GM18951 (cell line): Measurements from ENCODE around the gene NCK2.
A peak's percentile ranks its signal among the peaks of the same experiment; 100 is the strongest.

ENCODE experiments used
- POLR2A ChIP-seq: IDR thresholded peaks from 4 replicates; pipeline ENCODE4 v1.6.1; 2011; ENCODE audit warnings: mild to moderate bottlenecking; ENCODE audit not compliant: insufficient read length, insufficient read depth; ENCODE audit errors: extremely low read depth
- in situ Hi-C: fragments of 300-500 bp; cut with MboI; formaldehyde crosslinking; loops from one replicate; pipeline ENCODE4 v1.12.0; 2022; ENCODE audit warnings: low sequenced_read_pairs, mixed read lengths, inconsistent platforms; ENCODE audit not compliant: unreplicated experiment

The NCK2 gene

GRCh38 chr2:105741174-105741573, 3.5 kb upstream of the NCK2 start:
- no peak for TF ChIP-seq POLR2A
- in situ Hi-C loops: no loop called here

- in situ Hi-C loops: no loop called here
- no peak for TF ChIP-seq POLR2A
Measured at GRCh38 chr2:105741617-105742016, 3.1 kb upstream of the NCK2 start.

- in situ Hi-C loops: no loop called here
- peak; percentile 58 for TF ChIP-seq POLR2A
Measured at GRCh38 chr2:105744091-105744908, 412 bp upstream of the NCK2 start.

- no peak for TF ChIP-seq POLR2A
- in situ Hi-C loops: no loop called here
Measured at GRCh38 chr2:105746177-105747080, 1.7 kb downstream of the NCK2 start.

- TF ChIP-seq POLR2A: no peak
- in situ Hi-C loops: no loop called here
Measured at GRCh38 chr2:105747254-105747894, 2.7 kb downstream of the NCK2 start.

GRCh38 chr2:105747991-105748390, 3.3 kb downstream of the NCK2 start:
- no peak for TF ChIP-seq POLR2A
- in situ Hi-C loops: no loop called here

GRCh38 chr2:105748566-105748965, 3.9 kb downstream of the NCK2 start:
- TF ChIP-seq POLR2A: no peak
- in situ Hi-C loops: no loop called here

- in situ Hi-C loops: no loop called here
- TF ChIP-seq POLR2A: no peak
Measured at GRCh38 chr2:105749583-105750400, 5.1 kb downstream of the NCK2 start.

- in situ Hi-C loops: no loop called here
- TF ChIP-seq POLR2A: no peak
Measured at GRCh38 chr2:105750735-105751134, 6.0 kb downstream of the NCK2 start.

- in situ Hi-C loops: no loop called here
- no peak for TF ChIP-seq POLR2A
Measured at GRCh38 chr2:105751272-105751671, 6.6 kb downstream of the NCK2 start.

GRCh38 chr2:105752691-105753358, 8.1 kb downstream of the NCK2 start:
- in situ Hi-C loops: no loop called here
- TF ChIP-seq POLR2A: no peak

GRCh38 chr2:105753380-105753779, 8.7 kb downstream of the NCK2 start:
- in situ Hi-C loops: no loop called here
- TF ChIP-seq POLR2A: no peak

- in situ Hi-C loops: no loop called here
- no peak for TF ChIP-seq POLR2A
Measured at GRCh38 chr2:105754011-105754410, 9.3 kb downstream of the NCK2 start.
